Hepatic stellate cell (primary cell): Measurements from ENCODE around the gene RASGRP2.

ENCODE experiments used
- DNase-seq: peaks from one replicate; pipeline ENCODE4 v3.0.0; 2011; ENCODE audit warnings: low spot score

The RASGRP2 gene

GRCh38 chr11:64739871-64740270 is 4.1 kb downstream of the RASGRP2 start:
- no peak for DNase-seq

DNA sequence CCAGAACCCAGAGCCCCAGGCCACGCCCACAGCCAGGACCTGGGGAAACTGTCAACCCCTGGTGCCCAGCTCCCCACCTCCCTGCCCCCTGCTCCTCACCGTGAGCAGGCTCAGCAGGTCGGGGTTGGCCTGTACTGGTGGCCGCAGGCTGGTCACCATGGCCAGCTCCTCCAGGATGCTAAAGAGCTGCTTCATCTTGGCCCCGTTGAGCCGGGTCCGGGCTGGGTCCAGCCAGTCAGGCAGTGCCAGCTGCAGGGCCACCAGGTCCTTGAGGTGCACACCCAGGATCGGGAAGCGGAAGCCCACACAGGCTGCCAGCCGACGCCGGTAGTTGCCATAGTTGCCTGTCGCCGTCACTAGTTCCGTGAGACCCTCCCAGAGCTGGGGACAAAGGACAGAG is 7.3 kb downstream of the RASGRP2 start:
- no peak for DNase-seq

GRCh38 chr11:64735725-64736259 is 8.2 kb downstream of the RASGRP2 start:
- no peak for DNase-seq

DNA sequence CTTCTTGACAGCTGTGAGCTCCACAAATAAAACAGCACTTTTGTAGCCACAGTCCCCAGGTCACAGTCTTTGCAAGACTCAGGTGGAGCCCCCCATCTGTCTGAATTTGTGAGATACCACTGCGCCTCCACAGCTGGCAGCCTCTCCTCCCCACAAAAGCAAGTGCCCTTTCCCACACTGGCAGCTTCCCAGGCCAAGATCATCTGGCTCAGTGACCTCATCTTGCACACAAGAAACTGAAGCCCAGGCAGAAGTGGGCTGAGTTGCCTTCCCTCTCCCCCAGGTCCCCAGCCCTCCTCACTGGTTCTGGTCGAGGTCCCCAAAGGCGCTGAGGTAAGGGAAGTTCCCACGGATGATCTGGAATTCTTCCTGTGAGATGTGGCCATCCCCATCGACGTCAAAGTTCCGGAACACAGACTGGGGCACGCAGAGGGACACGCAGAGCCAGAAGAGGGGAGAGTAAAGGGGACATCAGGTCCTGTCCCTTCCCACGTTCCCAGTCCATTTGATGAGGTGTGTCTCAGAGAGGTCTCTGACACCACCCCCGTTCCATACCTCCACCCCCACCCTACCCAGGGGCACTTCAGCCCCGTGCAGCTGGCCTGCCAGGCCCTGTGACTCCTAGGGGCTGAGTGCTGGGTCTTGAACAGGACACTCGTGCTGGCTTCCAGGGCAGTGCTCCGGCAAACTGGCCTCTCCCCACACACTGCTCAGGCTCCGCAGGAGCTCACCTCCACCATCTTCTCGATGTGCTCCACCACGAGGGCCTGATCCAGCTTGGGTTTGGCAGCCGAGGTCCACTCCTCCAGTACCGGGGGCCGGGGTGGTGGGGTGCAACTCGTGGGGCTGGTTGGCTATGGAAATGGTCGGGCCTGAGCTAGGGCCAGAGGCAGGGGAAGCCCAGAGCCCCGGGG is 8.9 kb downstream of the RASGRP2 start:
- no peak for DNase-seq

DNA sequence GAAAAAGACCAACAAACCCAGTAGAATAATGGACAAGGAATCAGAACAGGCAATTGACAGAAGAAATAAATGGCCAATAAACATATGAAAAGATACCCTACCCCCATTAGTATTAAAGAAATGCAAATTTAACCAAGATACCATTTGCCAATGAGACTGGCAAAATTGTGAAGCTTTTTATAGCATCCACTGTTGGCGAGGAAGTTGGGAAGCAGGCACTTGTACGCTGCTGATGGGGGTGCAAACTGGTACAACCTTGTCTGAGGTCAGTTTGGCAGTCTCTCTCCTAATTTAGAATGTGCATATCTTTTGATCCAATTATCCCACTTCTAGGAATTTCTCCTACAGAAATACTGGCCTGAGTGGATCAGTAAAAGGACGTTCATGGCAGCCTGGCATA is 12.3 kb downstream of the RASGRP2 start:
- DNase-seq, result no peak

DNA sequence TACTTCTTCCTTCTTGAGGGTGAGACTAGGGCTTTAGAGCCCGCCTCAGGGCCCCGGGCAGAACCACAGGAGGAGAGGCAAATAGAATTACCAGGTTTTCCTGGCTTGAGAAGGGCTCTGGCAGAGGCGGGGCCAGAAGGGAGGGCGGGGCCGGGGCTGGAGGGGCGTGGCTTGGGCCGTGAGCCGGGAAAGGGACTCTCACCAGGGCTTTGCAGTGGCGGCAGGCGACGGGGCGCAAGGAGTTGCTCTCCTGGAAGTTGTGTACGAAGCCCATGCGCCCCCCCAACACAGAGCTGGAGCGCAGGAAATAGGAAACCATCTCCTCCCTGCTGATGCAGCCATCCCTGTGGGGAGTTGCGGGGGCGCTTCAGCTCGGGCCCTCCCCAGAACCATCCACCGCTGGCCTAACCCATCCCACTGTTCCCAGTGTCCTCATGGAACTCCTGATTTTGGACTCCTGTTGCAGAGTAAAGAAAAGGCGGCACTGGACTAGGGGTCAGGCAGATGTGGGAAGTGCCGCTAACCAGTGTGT is 14.0 kb downstream of the RASGRP2 start:
- DNase-seq, result no peak

- no peak for DNase-seq
Observed at GRCh38 chr11:64728757-64729365, 15.1 kb downstream of the RASGRP2 start.

DNA sequence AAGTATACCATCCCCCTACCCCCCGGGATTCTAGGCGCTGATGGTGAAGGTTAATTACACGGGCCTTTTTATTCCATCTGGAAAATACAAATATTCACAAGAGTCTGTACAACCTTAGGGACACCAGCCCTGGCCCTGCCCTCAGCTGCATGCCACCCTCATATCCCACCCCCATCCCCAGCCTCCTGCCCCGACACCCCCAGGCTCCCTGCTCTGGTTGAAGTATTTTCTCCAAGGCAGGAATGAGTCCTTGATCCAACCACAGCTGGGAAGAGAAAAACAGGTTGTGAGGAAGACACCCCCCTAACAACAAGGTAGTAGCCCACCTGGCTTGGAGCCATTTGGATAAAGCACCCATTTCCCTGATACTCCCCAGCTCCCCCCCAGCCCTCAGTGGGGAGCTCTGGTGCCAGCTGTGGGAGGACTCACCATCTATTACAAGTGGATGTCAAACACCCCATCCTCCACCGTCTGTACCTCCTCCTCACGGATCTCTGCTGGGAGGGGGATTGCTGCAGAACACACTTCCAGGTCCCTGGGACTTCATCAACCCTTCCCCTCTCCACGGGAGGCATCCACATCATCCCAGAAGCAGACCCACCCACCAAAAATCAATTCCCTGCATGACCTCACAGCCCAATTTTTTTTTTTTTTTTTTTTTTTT is 16.9 kb downstream of the RASGRP2 start:
- no peak for DNase-seq

DNA sequence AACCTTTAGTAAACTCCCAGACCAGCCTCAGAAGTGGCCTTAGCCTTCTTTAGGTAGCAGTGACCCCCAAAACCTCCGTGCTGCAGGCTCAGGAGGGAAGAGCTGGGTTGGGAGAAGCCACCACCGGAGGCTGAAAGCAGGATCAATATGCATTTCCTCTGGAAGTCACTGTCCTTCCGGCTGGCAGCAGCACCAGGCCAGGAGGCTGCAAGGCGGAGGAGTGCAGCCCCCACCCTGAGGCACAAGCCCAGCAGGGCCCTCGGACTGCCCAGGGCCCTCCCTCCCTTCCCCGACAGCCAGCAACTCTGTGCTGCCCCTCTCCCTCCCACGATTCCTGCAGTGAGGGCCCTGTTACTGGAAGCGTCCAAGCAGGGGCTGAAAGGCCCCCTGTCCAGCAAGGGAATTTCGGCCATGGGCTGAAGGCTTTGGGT is 17.7 kb downstream of the RASGRP2 start:
- DNase-seq, result no peak

- DNase-seq, result no peak
Observed at GRCh38 chr11:64724863-64725532, 18.9 kb downstream of the RASGRP2 start.

DNA sequence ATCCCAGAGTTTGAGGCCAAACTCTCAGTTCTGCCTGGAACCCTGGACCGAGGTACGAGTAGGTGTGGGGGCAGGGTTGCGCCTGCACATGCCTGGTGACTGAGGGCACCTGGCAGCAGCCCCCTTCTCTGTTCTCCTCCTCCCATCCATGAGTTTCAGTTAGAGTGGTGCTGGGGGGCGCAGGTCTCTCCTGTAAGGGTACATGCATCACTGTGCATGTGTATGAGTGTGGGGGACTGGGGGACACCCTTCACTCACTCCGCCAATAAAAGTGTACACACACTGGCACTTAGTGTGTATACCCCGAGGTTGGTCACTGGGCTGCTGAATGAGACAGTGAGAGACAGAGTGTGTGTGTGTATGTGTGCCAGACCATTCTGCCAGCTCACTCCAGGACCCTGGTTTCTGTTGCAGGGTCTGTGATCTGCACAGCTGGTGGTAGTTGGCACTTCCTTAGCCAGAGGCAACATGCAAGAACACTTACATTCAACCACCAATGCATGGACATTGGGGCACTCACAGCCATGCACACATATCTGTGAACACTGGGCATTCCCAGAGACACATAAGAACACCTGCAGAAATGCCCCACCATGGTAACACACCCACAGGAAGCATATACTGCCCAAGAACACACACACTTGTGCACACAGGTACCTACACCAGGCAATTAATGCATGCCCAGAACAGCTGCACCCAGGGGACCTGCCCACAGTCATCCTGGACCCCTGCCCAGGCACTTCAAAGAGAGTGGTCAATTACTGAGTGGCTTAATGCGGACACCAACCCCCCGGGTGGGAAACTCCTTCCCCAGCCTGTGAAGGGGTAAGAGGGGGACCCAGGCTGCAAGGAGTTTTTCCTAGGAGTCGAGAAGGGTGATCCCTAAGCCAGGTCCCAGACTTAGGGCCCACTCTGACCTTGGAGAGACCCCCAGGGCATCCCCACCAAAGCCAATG is 19.8 kb downstream of the RASGRP2 start:
- DNase-seq, result no peak

- peak; percentile 98 for DNase-seq
Observed at GRCh38 chr11:64723117-64723906, 20.6 kb downstream of the RASGRP2 start, which contains the start of gene NRXN2. Gene NRXN2, minus strand, starts transcription at chr11:64723197. Its CDS starts 9,498 bp downstream, at chr11:64713699.

DNA sequence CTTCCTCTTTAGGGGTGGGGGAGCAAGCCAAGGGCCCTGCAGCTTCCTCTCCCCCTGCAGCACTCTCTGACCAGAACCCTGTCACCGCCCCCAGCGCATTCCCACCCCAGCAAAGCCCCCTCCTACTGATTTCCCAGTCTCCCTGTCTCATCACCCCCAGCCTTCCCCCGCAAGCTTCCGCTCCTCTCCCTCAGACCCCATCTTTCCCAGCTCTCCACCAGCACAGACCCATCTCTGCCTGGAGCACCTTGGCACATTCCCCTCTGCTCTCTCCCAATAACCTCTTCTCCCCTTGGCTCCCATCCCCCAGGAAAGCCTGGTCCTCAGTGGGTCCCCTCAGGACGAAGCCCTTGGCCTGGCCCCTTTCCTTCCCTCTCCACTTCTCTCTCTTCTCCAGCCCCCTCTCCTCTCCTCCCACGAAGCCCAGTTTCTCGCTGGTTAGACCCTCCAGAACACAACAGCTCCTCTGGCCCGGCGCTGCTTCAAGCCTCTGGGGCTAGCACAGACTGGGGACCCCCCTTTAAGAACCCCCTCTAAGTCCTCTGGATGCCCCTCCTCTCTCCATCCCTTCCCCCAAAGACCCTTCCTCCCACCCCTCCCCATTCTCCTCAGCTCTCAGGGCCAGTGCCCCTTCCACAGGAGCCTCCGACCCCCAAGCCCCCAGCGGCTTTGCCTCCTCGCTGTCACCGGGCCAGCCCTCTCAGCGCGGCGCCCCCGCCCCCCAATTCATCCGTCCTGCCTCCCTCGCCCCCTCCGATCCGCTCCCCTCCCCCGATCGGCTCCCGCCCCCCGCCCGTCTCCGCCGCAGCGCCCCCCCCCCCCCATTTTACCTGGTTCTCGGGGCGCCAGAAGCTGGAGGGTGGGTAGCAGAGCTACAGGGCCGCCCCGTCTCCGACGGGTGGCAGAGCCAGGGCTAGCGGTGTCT is 21.5 kb downstream of the RASGRP2 start:
- DNase-seq, result no peak

DNA sequence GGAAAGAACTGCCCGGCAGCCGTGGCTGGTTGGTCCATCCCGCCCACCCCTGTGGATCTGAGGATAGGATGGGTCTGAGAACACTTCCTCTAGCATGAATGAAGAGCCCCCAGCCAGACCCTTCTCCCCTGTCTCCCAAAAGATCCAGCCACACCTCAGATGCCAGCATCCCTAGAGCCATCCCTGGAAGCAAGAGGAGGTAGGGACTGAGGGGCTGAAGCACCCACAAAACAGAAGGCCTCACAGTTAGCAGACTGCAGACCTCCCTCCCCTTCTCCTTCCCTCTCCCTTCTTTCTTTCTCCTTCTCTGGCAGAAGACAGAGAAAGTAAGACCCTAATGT is 22.6 kb downstream of the RASGRP2 start:
- DNase-seq, result no peak

DNA sequence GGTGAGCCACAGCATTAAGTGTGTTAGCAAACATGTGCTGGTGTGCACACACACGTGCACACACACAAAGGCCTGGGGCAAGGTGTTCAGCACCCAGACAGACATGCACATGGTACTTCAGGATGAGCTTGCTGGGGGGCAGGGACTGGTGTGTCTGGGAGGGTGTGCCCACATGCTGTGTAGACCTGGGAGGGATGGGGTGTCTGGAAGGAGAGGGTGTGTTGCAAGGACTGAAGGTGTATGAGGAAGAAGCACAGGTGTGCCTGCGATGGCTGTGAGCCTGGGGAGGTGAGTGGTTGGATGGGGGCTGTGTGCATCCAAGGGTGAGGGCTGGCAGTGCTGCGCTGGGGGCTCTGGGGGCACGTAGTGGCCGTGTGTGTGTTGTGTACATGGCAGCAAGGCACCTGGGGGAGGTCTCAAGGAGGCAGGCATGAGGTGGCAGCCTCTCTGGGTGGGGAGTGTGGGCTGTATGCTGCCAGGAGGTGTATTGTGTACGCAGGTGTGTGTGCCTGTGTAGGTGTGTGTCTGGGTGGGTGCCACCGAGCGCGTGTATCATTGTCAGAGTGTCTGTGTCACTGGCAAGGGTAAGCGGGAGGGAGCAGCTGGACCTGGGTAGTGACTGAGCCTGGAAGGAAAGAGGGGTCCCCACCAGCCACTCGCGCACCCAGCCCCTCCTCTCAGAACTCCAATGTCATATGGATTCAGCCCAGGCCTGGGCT is 23.1 kb downstream of the RASGRP2 start:
- DNase-seq, result no peak

- DNase-seq, result no peak
Observed at GRCh38 chr11:64720167-64720566, 23.8 kb downstream of the RASGRP2 start.

DNA sequence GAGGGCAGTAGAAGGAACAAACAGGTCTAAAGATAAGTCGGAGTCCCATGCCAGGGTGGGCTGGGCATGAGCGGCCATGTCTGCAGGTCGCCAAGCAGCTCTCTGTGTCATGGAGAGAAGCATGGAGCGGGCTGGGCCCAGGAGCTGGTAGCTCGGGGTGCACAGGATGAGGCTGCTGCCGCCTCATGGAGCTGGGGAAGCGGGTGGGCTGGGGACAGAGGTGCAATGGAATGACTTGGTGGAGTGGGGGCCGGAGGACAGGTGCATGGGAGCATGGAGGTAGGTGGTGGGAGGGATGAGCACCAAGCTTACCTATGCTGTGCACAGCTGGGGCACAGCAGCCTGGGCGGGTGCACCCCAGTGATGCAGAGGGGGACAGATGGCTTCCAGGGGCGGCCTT is 24.5 kb downstream of the RASGRP2 start:
- no peak for DNase-seq

- DNase-seq, result no peak
Observed at GRCh38 chr11:64718780-64719124, 25.2 kb downstream of the RASGRP2 start.
